Right ventricle myocardium superior (tissue), 1 donor: ENCODE data around the gene SLC1A2. TPM values are rescaled to one million over a fixed set of nuclear protein-coding genes. Genes with fewer than 3 reads are reported as not detected.

Source experiments
- ATAC-seq: fragments of 200-7000 bp; cut with Tn5 transposase; one replicate; pipeline ENCODE4 v1.9.1; 2020; ENCODE audit warnings: mild to moderate bottlenecking; ENCODE audit not compliant: poor library complexity
- DNase-seq: peaks from one replicate; pipeline ENCODE4 v3.0.0-alpha.2; 2020
- intact Hi-C: fragments of 100-400 bp; cut with DNase I; formaldehyde crosslinking; loops from one replicate; pipeline ENCODE4 v1.11.2; 2022
- total RNA-seq: library from RNA; stranded (reverse); fragmentation: NEBNext Ultra II Directional; extraction: Animal tissue kit (Norgen Biotek cat#: 25700); gene quantifications from one replicate; pipeline ENCODE4 v1.2.1, GENCODE V29; 2021
- donor health status: DM: no; HTN: yes; CAD: no; lungs with severe emphysema.

Gene SLC1A2
- total RNA-seq, 1 donor from 2014 or later = 2.0 TPM

DNA sequence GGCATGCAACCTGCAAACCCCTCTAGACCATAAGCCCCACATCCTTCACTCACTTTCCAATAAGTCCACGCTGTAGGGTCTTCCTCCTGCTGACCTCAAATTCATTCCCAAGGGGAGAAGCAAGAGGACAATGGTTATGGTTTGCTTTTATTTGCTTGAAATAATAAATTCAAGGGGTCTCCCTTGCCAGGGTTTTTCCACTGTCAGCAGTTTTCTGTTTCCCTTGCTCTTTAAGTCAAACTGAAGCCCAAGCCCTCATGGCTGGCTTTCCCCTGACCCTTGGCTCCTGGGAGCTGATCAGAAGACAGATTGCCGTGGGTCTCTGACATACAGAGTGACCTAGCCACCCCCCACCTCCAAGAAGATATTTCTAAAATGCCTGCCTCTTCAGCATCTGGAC is 3.9 kb downstream of the SLC1A2 start:
- ATAC-seq = no peak
- DNase-seq = no peak
- intact Hi-C loops = no loop called here

DNA sequence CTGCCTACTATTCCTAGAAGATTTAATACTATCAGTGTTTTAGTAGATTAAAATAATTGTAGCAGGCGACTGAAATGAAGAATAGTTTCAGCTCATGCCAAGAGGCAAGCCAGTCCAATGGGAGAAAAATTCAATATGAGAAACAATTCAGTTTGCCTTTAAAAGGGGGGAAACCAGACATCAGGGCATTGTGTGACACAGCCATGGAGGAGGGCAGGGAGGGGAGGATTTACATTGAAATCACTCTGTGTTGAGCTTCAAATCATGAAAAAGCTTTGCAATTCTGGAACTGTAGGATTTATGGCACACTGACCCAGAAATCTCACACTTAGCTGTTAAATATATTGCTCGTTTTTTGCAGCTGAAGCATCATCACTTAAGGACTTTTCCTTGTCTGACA is 4.6 kb downstream of the SLC1A2 start:
- intact Hi-C loops = no loop called here
- DNase-seq (no peak), ATAC-seq (no peak)

- ATAC-seq = no peak
- no peak for DNase-seq
- intact Hi-C loops = no loop called here
These were observed 5.0 kb downstream of the SLC1A2 start for GRCh38 chr11:35414311-35414710.

DNA sequence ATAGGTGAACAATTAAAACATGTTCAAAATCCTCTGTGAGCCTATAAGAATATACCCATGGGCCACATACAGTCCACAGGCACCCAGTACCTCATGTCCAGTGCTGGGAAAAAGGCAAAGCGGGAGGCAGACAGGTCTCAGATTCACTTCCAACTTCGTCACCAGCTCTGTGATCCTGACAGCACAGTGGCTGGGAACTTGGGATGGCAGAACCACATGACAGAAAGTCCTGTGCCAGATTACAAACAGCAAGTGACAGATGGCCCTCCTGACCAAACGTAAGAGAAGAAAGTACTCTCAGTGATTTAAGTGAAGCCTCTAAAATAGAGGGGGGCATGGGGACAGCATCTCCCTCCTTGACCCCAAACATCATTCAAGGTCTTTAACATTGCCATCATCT is 5.8 kb downstream of the SLC1A2 start:
- DNase-seq (no peak), ATAC-seq (peak; percentile 46)
- intact Hi-C loops = no loop called here

- intact Hi-C loops = no loop called here
- ATAC-seq (no peak), DNase-seq (no peak)
These were observed 7.1 kb downstream of the SLC1A2 start for GRCh38 chr11:35412285-35412684.

GRCh38 chr11:35407041-35407440 is 12.3 kb downstream of the SLC1A2 start:
- no peak for ATAC-seq
- intact Hi-C loops = no loop called here
- DNase-seq = no peak

- ATAC-seq = no peak
- intact Hi-C loops = no loop called here
- no peak for DNase-seq
These were observed 15.0 kb downstream of the SLC1A2 start for GRCh38 chr11:35404388-35404775.

DNA sequence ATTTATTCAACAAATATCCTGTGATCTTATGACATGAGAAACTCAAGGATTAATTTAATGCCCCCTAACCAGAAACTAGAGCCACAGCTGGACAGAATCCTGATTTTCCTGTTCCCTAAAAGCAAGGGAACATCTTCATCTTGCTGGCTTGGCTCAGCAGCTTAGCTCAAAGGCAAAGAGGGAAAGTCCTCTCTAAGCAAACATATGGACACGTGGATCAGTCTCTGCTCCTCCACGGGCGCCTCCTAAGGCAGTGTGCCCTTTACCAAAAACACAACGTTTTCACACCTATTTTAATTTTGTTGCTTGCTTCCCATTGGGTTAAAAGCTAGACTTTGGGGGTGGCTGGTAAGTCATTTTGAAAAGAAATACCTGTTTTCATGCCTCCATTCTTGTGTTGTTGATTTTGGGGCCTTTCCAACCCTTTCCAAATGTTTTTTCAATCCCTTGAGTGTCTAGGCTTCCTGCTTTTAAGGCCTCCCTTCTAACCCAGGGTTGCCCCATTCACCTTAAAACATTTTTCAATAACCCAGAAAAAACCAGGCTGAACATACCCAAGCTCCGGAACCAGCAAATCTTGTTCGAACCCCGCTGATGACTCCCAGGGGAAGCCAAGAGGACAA is 15.5 kb downstream of the SLC1A2 start:
- intact Hi-C loops = no loop called here
- DNase-seq (no peak), ATAC-seq (no peak)

DNA sequence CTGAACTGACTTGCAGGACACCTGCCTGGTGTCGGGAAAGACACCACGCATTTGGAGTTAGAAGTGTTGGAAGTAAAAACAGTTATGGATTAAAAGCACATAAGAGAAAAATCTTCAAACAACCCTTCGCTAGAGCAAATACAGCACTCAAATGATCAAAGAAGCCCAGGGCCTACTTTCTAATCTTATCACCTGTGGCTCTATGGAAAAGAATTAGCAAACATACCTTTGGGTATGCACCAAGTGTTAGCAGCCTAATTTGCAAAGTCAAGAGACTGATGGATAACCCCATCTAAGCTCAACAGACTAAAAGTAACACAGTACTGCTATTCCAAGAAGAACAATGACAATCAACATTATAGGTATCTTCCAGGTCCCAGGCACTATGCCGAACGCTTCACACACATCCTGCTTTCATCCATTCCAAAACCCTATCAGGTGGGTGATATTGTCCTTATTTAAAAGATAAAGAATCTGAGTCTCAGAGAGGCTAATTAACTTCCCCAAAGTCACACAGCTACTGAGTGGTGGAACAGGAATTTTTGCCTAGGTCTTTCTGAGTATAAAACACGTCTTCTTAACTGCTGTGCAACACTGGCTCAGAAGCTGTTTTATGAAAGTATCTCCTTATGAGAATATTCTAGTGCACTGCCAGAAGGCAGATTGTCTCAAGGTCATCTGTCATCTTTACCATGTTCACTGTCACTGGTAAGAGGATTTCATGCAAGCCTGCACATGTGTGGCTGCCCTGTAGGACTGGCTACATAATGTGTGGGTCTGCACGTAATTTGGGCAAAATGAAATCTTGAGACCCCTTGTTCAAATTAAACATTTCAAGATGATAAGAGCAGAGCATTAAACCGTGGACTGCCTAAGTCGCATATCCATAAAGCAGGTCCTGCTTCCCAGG is 16.4 kb downstream of the SLC1A2 start:
- ATAC-seq (no peak), DNase-seq (no peak)
- intact Hi-C loops = no loop called here

DNA sequence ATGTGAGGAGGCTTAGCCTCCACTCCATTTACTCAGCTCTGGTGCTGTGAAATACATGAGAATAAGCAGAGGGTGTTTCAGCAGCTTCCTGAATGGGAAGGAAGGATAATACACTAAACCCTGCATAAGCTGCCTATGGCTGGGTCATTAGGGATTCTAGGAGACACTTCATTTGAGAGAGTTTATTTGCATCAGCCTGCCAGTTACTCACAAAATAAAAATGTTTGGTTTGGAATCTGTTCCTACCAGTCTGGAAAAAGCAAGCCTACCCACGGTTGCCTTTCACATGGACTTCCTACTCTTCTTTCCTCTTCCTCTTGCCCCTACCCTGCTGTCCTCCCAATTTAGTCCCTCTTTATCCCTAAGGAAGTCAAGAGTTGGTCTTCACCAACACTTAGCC is 20.5 kb downstream of the SLC1A2 start:
- ATAC-seq (no peak), DNase-seq (no peak)
- intact Hi-C loops = loop anchor here (10.0 kb wide), 2 partner anchors 814 to 884 kb away; partner anchors contain the start of gene ELF5

DNA sequence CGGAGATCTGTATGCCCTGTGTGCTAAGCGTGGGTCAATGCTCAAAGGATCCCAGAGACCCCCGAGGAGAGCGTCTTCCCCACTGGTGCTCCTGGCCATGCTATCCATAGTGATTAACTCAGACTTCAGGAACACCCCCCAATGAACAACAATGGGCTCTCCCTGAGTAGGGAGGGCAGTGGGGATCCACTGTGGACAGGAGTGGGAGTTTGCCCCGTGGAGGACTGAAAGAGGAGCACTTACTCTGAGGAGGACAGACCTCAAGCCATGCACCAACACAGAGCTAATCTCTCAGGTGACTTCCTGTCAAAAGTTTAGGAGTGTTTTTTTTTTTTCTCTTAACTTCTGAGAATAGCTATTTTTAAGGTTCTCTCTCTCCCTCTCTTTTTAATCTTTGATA is 24.4 kb downstream of the SLC1A2 start:
- intact Hi-C loops = loop anchor here (5.0 to 10.0 kb wide), 3 partner anchors 468 to 880 kb away; partner anchors contain the start of gene ELF5
- DNase-seq = no peak
- no peak for ATAC-seq

DNA sequence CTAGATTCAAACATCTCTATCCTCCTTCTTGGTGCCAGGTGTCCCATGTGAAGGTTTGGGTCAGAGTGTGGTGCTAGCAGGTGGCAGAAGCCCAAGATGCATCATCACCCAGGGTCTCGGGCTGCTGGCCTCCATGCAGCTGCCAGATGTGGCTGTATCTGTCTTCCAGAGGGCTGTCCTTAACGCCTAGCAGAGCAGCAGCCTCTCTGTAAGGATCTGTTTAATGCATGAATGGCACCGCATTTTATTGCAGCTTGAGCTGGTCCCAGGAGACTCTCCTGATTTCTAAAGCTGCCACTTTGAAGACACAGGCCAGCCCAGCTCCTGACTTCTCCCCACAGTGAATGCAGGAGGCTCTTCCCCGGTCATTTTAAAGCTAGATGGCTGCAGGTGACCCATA is 26.3 kb downstream of the SLC1A2 start:
- intact Hi-C loops = loop anchor here (5.0 to 10.0 kb wide), 3 partner anchors 466 to 878 kb away; partner anchors contain the start of gene ELF5
- no peak for DNase-seq
- ATAC-seq = no peak

DNA sequence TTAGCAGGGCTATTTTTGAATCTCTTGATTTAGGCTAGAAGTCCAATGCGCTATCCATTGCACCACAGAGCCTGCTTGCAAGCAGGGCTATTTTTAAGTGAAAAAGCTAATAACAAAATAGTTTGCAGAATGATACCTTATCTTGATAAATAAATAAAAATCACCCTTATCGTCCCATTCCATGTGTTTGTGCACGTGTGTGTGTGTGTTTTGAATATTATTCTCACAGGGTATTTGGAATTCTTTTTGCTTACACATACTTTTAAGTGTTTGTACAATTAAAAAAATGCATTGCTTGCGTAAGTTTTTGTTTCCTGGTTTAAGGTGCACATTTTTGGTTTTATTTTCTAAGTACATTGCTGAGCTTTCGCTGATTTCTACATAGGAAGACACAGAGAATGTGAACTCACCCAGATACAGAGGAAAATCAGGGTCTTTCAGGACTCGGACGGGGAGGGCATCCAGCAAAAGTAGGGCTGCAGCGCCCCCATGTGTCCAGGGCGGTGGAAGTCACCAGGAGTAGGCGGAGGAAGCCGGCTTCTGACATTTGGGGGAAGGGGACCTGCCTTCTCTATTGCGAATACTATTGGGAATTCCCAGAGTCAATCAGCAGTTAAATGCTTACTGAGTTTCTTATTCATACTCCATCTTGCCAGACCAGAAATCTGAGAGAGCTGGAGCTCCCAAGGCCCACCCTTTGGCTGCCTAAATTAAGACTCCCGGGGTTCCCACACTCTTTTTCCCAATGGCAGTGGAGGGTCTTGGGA is 27.3 kb downstream of the SLC1A2 start:
- intact Hi-C loops = loop anchor here (5.0 to 10.0 kb wide), 3 partner anchors 465 to 877 kb away; partner anchors contain the start of gene ELF5
- DNase-seq (peak; percentile 87), ATAC-seq (peak; percentile 94)

- intact Hi-C loops = loop anchor here (5.0 to 10.0 kb wide), 3 partner anchors 464 to 876 kb away; partner anchors contain the start of gene ELF5
- ATAC-seq = no peak
- no peak for DNase-seq
These were observed 28.3 kb downstream of the SLC1A2 start for GRCh38 chr11:35390737-35391682.

- intact Hi-C loops = loop anchor here (5.0 to 10.0 kb wide), 4 partner anchors 155 to 875 kb away; partner anchors contain the start of gene ELF5
- ATAC-seq (no peak), DNase-seq (no peak)
These were observed 29.4 kb downstream of the SLC1A2 start for GRCh38 chr11:35389897-35390465.

GRCh38 chr11:35389112-35389511 is 30.2 kb downstream of the SLC1A2 start:
- ATAC-seq (no peak), DNase-seq (no peak)
- intact Hi-C loops = loop anchor here (10.0 kb wide), 1 partner anchor 154 kb away; no protein-coding TSS in a partner anchor

DNA sequence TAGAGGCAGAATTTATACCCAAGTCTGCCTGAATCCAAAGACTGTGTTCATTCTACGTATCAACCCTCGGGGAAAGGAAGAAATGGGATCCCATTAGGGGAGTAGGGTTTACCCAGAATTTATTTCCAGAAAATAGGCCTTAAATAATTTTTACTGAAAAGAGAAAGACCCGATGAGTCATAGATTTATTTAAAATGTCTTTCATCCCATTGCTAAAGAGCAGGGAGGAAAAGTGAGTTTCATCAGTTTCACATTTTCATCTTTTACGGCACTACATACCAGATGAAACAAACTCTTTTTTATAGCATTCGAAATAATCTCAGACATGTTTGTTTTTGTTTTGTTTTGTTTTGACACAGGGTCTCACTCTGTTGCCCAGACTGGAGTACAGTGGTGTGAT is 31.3 kb downstream of the SLC1A2 start:
- ATAC-seq (no peak), DNase-seq (no peak)
- intact Hi-C loops = loop anchor here (10.0 kb wide), 1 partner anchor 153 kb away; no protein-coding TSS in a partner anchor
